Measurements from ENCODE around the gene SMARCC2. TPM values are rescaled to one million over a fixed set of nuclear protein-coding genes. Genes with fewer than 3 reads are reported as not detected.

Gene SMARCC2
- total and polyA plus RNA-seq, 9 of the 15 experiments (the other 6 are each of a cell fraction or from before 2014, with no cell fraction given): 11.9 to 86.0 (median 36.6) TPM

DNA sequence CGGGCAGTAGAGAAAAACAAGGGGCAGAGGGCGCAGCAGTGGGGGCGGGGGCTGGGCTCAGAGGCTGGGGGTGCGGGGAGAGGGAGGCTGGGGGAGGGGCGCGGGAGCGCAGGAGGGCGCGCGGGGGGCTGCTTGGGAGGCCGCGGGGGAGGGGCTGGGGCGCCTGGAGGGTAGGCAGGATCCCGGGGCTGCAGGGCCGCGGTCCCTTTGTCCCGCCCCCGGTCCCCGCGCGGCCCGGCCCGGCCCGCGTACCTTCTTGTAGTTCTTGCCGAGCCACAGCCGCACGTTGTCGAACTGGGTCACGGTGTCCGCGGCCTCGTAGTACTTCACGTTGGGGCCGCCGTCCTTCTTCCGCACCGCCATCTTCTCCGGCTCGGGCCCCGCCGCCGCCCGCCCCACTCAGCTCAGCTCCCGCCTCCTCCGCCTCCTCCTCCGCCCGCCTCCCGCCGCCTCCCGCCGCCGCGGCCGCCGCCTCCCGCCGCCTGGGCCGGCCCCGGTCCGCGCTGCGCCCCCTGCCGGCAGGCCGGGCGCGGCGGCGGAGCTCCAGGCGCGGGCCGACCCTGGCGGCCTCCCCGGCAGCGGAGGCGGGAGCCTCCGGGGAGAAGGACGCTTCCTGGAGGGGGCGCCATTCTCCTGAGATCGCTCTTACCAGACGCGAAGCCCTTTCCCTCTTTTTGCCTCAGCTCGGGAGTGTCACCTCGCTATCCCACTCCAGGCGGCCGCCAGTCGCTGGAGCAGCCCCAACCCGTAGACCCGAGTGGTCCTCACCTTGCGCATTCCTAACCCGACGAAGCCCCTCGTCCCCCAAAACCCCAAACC, at the start of gene SMARCC2 (continued):
- TF ChIP-seq ZNF584 (CRISPR knock-in tag; IDR thresholded peaks at IDR 0.05; ENCODE audit: low read depth) (no peak), XRCC3 (IDR thresholded peaks at IDR 0.05) (no peak), ARID4B (CRISPR knock-in tag; IDR thresholded peaks at IDR 0.05) (no peak), PRMT5 (CRISPR knock-in tag; IDR thresholded peaks at IDR 0.05) (no peak), MTA3 (IDR thresholded peaks at IDR 0.05; ENCODE audit: borderline replicate concordance) (peak; percentile 64; the same call in 1 of the 2 replicates), HCFC1 (IDR thresholded peaks at IDR 0.05; ENCODE audit: low read depth, low read length) (peak; percentile 46), ZNF146 (CRISPR knock-in tag; IDR thresholded peaks at IDR 0.05; ENCODE audit: unreplicated experiment) (no peak), U2AF1 (optimal IDR thresholded peaks at IDR 0.05; ENCODE audit: low read depth, low read length) (no peak), SAFB2 (IDR thresholded peaks at IDR 0.05; ENCODE audit: borderline replicate concordance, low read depth, low read length, severe bottlenecking) (no peak), ZKSCAN8 (CRISPR knock-in tag; IDR thresholded peaks at IDR 0.05) (no peak), FOXJ3 (CRISPR knock-in tag; IDR thresholded peaks at IDR 0.05) (no peak), NCOA1 (IDR thresholded peaks at IDR 0.05; ENCODE audit: low read depth) (no peak), ZNF507 (tag; conservative IDR thresholded peaks at IDR 0.05) (no peak), NBN (IDR thresholded peaks at IDR 0.05; ENCODE audit: low read depth) (no peak), HMG20B (CRISPR knock-in tag; IDR thresholded peaks at IDR 0.05) (no peak), PCBP2 (IDR thresholded peaks at IDR 0.05; ENCODE audit: low read depth, low read length, poor library complexity, severe bottlenecking) (no peak), KHSRP (IDR thresholded peaks at IDR 0.05) (no peak), MCM2 (IDR thresholded peaks at IDR 0.05; ENCODE audit: low read depth) (no peak)
- TF ChIP-seq, protein P1, sequence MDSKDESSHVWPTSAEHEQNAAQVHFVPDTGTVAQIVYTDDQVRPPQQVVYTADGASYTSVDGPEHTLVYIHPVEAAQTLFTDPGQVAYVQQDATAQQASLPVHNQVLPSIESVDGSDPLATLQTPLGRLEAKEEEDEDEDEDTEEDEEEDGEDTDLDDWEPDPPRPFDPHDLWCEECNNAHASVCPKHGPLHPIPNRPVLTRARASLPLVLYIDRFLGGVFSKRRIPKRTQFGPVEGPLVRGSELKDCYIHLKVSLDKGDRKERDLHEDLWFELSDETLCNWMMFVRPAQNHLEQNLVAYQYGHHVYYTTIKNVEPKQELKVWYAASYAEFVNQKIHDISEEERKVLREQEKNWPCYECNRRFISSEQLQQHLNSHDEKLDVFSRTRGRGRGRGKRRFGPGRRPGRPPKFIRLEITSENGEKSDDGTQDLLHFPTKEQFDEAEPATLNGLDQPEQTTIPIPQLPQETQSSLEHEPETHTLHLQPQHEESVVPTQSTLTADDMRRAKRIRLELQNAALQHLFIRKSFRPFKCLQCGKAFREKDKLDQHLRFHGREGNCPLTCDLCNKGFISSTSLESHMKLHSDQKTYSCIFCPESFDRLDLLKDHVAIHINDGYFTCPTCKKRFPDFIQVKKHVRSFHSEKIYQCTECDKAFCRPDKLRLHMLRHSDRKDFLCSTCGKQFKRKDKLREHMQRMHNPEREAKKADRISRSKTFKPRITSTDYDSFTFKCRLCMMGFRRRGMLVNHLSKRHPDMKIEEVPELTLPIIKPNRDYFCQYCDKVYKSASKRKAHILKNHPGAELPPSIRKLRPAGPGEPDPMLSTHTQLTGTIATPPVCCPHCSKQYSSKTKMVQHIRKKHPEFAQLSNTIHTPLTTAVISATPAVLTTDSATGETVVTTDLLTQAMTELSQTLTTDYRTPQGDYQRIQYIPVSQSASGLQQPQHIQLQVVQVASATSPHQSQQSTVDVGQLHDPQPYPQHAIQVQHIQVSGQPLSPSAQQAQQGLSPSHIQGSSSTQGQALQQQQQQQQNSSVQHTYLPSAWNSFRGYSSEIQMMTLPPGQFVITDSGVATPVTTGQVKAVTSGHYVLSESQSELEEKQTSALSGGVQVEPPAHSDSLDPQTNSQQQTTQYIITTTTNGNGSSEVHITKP (IDR thresholded peaks at IDR 0.05; ENCODE audit: partially characterized antibody): no peak
- TF ChIP-seq, protein P2, sequence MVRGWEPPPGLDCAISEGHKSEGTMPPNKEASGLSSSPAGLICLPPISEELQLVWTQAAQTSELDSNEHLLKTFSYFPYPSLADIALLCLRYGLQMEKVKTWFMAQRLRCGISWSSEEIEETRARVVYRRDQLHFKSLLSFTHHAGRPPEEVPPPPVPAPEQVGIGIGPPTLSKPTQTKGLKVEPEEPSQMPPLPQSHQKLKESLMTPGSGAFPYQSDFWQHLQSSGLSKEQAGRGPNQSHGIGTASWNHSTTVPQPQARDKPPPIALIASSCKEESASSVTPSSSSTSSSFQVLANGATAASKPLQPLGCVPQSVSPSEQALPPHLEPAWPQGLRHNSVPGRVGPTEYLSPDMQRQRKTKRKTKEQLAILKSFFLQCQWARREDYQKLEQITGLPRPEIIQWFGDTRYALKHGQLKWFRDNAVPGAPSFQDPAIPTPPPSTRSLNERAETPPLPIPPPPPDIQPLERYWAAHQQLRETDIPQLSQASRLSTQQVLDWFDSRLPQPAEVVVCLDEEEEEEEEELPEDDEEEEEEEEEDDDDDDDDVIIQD (CRISPR knock-in tag; IDR thresholded peaks at IDR 0.05): no peak

Measured in K562 (cell line).